ENCODE measurements around the gene GIMAP4.
"Not testable (repeated sequence)": the region's sequence is repeated elsewhere in the genome, so short reads cannot be mapped to it uniquely, and the experiment has no call there.

DNA sequence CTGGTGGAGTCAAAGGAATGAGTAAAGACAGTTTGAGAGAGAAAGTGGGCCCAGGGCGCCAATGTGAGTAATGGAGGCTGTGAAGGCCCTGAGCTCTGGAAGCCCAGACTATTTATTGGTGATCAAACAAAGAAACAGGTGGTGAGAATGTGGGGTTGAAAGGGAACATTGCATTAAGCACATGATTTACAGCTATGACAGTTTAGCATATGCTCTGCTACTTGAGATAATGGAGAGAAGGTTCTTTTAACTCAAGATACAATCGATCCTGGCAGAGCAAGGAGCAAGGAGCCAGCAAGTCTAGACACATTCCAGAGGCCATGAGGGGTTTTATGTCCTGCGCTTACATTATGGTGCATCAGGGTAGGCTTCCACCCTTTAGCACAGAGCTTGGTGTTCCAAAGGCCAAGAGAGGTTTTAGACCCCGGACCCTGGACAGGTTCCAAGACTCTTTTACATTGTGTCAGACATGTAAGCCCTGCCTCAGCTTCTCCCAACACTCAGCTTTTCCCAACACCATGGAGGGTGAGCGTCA, 48.1 kb downstream of the GIMAP4 start:
- TF ChIP-seq SUZ12 (IDR thresholded peaks at IDR 0.05; ENCODE audit: extremely low read depth, insufficient read depth, insufficient read length); ZNF274 (IDR thresholded peaks at IDR 0.05; ENCODE audit: low read depth, low read length); YY1 (IDR thresholded peaks at IDR 0.05; ENCODE audit: insufficient read depth, insufficient read length): not testable (repeated sequence)

All from NT2/D1 (cell line).